ENCODE measurements around the gene MSS51. TPM values are rescaled to one million over a fixed set of nuclear protein-coding genes. Genes with fewer than 3 reads are reported as not detected.

The MSS51 gene
- total RNA-seq, 1 donor from 2014 or later, result 2.8 TPM

DNA sequence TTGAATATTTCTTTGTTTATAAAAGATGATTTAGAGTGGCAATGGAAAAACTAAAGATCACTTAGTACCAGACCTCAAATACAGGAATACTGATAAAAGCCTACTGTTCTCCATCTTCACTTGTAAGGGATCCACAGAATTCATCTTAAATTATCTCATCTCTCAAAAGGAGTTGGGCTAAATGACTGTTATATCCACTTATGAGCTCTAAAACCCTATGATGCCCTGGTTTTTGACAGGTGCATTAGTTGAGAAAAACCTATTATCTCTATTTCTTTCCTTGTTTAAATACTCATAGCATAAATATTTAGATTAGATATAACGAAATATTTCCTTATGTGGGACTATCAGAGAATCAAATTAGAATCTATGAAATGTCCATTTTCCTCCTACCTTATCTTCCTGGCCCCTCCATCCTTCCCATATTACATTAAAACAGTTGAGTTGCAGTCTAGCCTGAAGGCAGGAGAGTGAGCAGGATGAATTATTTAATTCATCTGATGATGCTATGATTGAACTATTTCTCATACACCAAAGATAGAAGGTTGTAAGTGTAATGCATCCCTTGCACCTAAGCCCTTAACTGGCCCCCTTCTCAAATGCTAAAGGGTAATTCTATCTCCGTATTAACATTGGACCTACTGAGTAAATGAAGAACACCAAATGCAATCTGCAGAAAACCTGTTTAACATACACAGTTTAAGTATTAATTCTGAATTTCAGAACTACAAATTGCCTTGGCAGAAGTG lies 32.8 kb upstream of the MSS51 start:
- no peaks in the 10 kb centered on the region for H3K27me3 Mint-ChIP-seq

DNA sequence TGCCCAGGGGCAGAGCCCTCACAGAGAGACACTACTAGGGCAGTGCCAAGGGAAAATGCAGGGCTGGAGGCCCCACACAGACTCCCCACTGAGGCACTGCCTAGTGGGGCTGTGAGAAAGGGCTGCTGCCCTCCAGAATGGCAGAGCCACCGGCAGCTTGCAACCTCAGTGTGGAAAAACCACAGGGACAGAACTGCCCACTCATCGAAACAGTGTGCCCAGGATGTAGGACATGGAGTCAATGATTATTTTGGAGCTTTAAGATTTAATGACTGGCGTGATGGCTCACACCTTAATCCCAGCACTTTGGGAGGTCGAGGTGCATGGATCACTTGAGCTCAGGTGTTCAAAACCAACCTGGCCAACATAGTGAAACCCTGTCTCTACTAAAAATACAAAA lies 27.5 kb upstream of the MSS51 start:
- no peaks in the 10 kb centered on the region for H3K9me3 Mint-ChIP-seq
- no peak overlapping the region for H3K4me3 Mint-ChIP-seq
- TF ChIP-seq, protein P1, sequence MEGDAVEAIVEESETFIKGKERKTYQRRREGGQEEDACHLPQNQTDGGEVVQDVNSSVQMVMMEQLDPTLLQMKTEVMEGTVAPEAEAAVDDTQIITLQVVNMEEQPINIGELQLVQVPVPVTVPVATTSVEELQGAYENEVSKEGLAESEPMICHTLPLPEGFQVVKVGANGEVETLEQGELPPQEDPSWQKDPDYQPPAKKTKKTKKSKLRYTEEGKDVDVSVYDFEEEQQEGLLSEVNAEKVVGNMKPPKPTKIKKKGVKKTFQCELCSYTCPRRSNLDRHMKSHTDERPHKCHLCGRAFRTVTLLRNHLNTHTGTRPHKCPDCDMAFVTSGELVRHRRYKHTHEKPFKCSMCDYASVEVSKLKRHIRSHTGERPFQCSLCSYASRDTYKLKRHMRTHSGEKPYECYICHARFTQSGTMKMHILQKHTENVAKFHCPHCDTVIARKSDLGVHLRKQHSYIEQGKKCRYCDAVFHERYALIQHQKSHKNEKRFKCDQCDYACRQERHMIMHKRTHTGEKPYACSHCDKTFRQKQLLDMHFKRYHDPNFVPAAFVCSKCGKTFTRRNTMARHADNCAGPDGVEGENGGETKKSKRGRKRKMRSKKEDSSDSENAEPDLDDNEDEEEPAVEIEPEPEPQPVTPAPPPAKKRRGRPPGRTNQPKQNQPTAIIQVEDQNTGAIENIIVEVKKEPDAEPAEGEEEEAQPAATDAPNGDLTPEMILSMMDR (conservative IDR thresholded peaks at IDR 0.05), result no peak
- no peak overlapping the region for H3K27ac Mint-ChIP-seq
- DNase-seq (ENCODE audit: extremely low spot score, unreplicated experiment), result no peak
- no peaks in the 10 kb centered on the region for H3K27me3 Mint-ChIP-seq
- peaks cover 25% of the 10 kb centered on the region for H3K36me3 Mint-ChIP-seq
- no peaks in the 10 kb centered on the region for H3K4me1 Mint-ChIP-seq (ENCODE audit: unreplicated experiment)

More for the DNA sequence above, 32.8 kb upstream of the MSS51 start:
- Mint-ChIP-seq H3K36me3 (peaks cover 25% of the 10 kb centered on the region), H3K4me3 (no peak overlapping the region), H3K27ac (no peak overlapping the region), H3K4me1 (ENCODE audit: unreplicated experiment) (no peaks in the 10 kb centered on the region), H3K9me3 (no peaks in the 10 kb centered on the region)
- TF ChIP-seq, protein P1 (conservative IDR thresholded peaks at IDR 0.05), result no peak
- DNase-seq (ENCODE audit: extremely low spot score, unreplicated experiment), result no peak

DNA sequence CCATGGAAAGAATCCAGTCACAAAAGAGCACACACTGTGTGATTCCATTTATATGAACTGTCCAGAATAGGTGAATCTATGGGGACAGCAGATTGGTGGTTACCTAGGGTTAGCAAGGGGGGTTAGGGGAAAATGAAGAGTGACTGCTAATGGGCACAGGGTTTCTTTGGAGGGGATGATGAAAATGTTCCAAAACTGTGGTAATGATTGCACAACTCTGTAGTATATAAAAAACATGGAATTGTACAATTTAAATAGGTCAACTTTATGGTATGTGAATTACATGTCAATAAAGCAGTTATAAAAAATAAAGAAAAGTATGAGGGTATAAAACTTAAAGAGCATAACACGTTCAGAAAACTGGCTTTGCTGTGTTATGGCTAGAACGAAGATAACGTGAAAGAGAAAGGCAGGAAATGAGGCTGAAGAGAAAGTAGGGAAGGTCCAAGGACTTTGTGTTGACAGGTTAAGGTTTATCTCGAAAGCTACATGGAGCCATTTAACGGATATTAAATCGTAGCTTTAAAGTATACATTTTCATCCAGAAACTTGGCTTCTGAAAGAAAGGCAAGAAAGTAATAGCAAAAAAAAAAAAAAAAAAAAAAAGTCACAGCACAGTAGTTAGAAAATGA lies 26.4 kb upstream of the MSS51 start:
- TF ChIP-seq, protein P1 (conservative IDR thresholded peaks at IDR 0.05), result no peak
- Mint-ChIP-seq H3K9me3 (no peaks in the 10 kb centered on the region), H3K27ac (no peak overlapping the region), H3K4me1 (ENCODE audit: unreplicated experiment) (no peaks in the 10 kb centered on the region), H3K27me3 (no peaks in the 10 kb centered on the region), H3K36me3 (peaks cover 25% of the 10 kb centered on the region), H3K4me3 (no peak overlapping the region)
- DNase-seq (ENCODE audit: extremely low spot score, unreplicated experiment), result no peak

DNA sequence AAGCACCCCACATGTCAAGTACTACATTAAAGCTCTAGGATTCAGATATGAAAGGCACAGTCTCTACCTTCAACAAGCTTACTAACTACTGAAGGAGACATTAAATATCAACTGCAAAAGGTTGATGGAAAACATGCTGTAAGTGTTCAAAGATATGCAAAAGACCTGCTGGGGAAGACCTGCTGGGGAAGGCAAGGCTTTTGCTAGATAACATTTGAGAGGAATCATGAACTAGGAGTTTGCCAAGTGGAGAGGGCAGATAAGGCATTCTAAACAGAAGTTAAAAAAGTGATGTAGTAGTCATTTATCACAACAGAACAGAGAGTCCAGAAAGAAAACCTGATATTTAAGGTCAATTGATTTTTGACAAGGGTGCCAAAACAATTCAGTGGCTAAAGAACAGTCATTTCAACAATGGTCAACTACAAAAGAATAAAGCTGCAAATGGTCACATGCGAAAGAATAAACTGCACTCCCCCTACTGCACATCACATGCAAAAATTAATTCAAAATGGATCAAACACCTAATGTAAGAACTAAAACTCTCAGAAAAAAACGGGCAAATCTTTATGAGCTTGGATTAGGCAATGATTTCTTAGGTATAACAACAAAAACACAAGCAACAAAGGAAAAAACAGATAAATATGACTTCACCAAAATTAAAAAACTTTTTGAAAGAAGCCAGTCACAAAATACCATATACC lies 23.0 kb upstream of the MSS51 start:
- H3K36me3 Mint-ChIP-seq, result peaks cover 20% of the 10 kb centered on the region
- DNase-seq (ENCODE audit: extremely low spot score, unreplicated experiment), result no peak
- no peaks in the 10 kb centered on the region for H3K27me3 Mint-ChIP-seq
- H3K9me3 Mint-ChIP-seq, result no peaks in the 10 kb centered on the region
- H3K4me3 Mint-ChIP-seq, result no peak overlapping the region
- TF ChIP-seq, protein P1 (conservative IDR thresholded peaks at IDR 0.05), result no peak
- H3K4me1 Mint-ChIP-seq (ENCODE audit: unreplicated experiment), result no peaks in the 10 kb centered on the region
- H3K27ac Mint-ChIP-seq, result no peak overlapping the region

DNA sequence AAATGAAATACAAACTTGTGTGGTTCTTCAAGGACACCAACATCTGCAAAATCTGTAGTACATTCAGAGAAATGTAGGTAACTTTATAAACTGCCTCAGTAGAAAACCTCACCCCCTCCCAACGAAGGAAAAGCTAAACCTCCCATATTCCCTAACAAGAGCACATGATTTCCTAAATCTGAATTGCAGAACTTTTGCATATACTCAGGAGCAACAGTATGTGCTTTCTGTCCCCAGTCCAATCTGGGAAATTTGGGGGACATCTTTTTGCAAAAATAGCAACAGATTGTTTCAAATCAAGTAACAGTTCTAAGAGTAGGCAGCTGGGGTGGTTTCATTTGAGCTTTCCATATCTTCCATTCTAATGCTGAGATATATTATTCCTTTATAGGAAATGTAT lies 15.8 kb upstream of the MSS51 start:
- H3K27ac Mint-ChIP-seq, result no peak overlapping the region

More for the DNA sequence above, 15.8 kb upstream of the MSS51 start:
- no peaks in the 10 kb centered on the region for H3K27me3 Mint-ChIP-seq
- H3K9me3 Mint-ChIP-seq, result no peaks in the 10 kb centered on the region
- TF ChIP-seq, protein P1 (conservative IDR thresholded peaks at IDR 0.05), result no peak
- peaks cover 6% of the 10 kb centered on the region for H3K36me3 Mint-ChIP-seq
- no peak for DNase-seq (ENCODE audit: extremely low spot score, unreplicated experiment)
- no peaks in the 10 kb centered on the region for H3K4me1 Mint-ChIP-seq (ENCODE audit: unreplicated experiment)
- H3K4me3 Mint-ChIP-seq, result no peak overlapping the region
